ENCODE measurements around the gene SULT4A1.

The SULT4A1 gene

GRCh38 chr22:43895986-43896645 lies 33.8 kb upstream of the SULT4A1 start:
- no peak overlapping the region for H3K4me3 ChIP-seq (ENCODE audit: low read length in 2 of 2)
- peaks cover 10 to 16% of the 10 kb centered on the region in 2 donors for H3K27me3 ChIP-seq (ENCODE audit: control insufficient read depth in 2 of 2, insufficient read depth in 2 of 2, low read length in 2 of 2)
- H3K9me3 ChIP-seq (ENCODE audit: control insufficient read depth in 2 of 2, low read length in 2 of 2): no peaks in the 10 kb centered on the region

GRCh38 chr22:43894122-43894521 lies 31.8 kb upstream of the SULT4A1 start:
- no peaks in the 10 kb centered on the region for H3K36me3 ChIP-seq (ENCODE audit: control insufficient read depth in 2 of 2, insufficient read depth in 2 of 2, low read length in 2 of 2)
- H3K9ac ChIP-seq (ENCODE audit: low read depth in 1 of 2, low read length in 2 of 2): no peak overlapping the region
- H3K27ac ChIP-seq (ENCODE audit: low read depth in 2 of 2, low read length in 2 of 2): no peak overlapping the region
- no peaks in the 10 kb centered on the region for H3K9me3 ChIP-seq (ENCODE audit: control insufficient read depth in 2 of 2, low read length in 2 of 2)
- H3K4me1 ChIP-seq (ENCODE audit: control insufficient read depth in 2 of 2, insufficient read depth in 2 of 2, low read length in 2 of 2): no peaks in the 10 kb centered on the region
- peaks cover 16 to 25% of the 10 kb centered on the region in 2 donors for H3K27me3 ChIP-seq (ENCODE audit: control insufficient read depth in 2 of 2, insufficient read depth in 2 of 2, low read length in 2 of 2)
- H3K4me3 ChIP-seq (ENCODE audit: low read length in 2 of 2): no peak overlapping the region

More at GRCh38 chr22:43895986-43896645, 33.8 kb upstream of the SULT4A1 start:
- H3K36me3 ChIP-seq (ENCODE audit: control insufficient read depth in 2 of 2, insufficient read depth in 2 of 2, low read length in 2 of 2): no peaks in the 10 kb centered on the region
- no peaks in the 10 kb centered on the region for H3K4me1 ChIP-seq (ENCODE audit: control insufficient read depth in 2 of 2, insufficient read depth in 2 of 2, low read length in 2 of 2)
- H3K9ac ChIP-seq (ENCODE audit: low read depth in 1 of 2, low read length in 2 of 2): no peak overlapping the region
- no peak overlapping the region for H3K27ac ChIP-seq (ENCODE audit: low read depth in 2 of 2, low read length in 2 of 2)

- peaks cover 18 to 25% of the 10 kb centered on the region in 2 donors for H3K27me3 ChIP-seq (ENCODE audit: control insufficient read depth in 2 of 2, insufficient read depth in 2 of 2, low read length in 2 of 2)
- H3K4me3 ChIP-seq (ENCODE audit: low read length in 2 of 2): no peak overlapping the region
- H3K9me3 ChIP-seq (ENCODE audit: control insufficient read depth in 2 of 2, low read length in 2 of 2): no peaks in the 10 kb centered on the region
- H3K4me1 ChIP-seq (ENCODE audit: control insufficient read depth in 2 of 2, insufficient read depth in 2 of 2, low read length in 2 of 2): no peaks in the 10 kb centered on the region
- no peaks in the 10 kb centered on the region for H3K36me3 ChIP-seq (ENCODE audit: control insufficient read depth in 2 of 2, insufficient read depth in 2 of 2, low read length in 2 of 2)
- no peak overlapping the region for H3K27ac ChIP-seq (ENCODE audit: low read depth in 2 of 2, low read length in 2 of 2)
- no peak overlapping the region for H3K9ac ChIP-seq (ENCODE audit: low read depth in 1 of 2, low read length in 2 of 2)
Observed at GRCh38 chr22:43893266-43893665, 31.0 kb upstream of the SULT4A1 start.

GRCh38 chr22:43892183-43892894 lies 30.0 kb upstream of the SULT4A1 start:
- Histone ChIP-seq H3K27me3 (ENCODE audit: control insufficient read depth in 2 of 2, insufficient read depth in 2 of 2, low read length in 2 of 2) (peaks cover 18 to 22% of the 10 kb centered on the region in 2 donors), H3K4me3 (ENCODE audit: low read length in 2 of 2) (no peak overlapping the region), H3K27ac (ENCODE audit: low read depth in 2 of 2, low read length in 2 of 2) (no peak overlapping the region)

GRCh38 chr22:43891360-43892182 lies 29.3 kb upstream of the SULT4A1 start, which contains the start of gene PNPLA5:
PNPLA5 (minus strand) TSS chr22:43892013; CDS start chr22:43891880, 133 bp downstream.
- H3K9me3 ChIP-seq (ENCODE audit: control insufficient read depth in 2 of 2, low read length in 2 of 2): no peaks in the 10 kb centered on the region
- no peaks in the 10 kb centered on the region for H3K4me1 ChIP-seq (ENCODE audit: control insufficient read depth in 2 of 2, insufficient read depth in 2 of 2, low read length in 2 of 2)
- H3K36me3 ChIP-seq (ENCODE audit: control insufficient read depth in 2 of 2, insufficient read depth in 2 of 2, low read length in 2 of 2): no peaks in the 10 kb centered on the region
- H3K27ac ChIP-seq (ENCODE audit: low read depth in 2 of 2, low read length in 2 of 2): no peak within 1 kb of the TSS
- H3K27me3 ChIP-seq (ENCODE audit: control insufficient read depth in 2 of 2, insufficient read depth in 2 of 2, low read length in 2 of 2): peaks cover 18 to 23% of the 10 kb centered on the region in 2 donors
- H3K9ac ChIP-seq (ENCODE audit: low read depth in 1 of 2, low read length in 2 of 2): no peak within 1 kb of the TSS
- no peak within 1 kb of the TSS for H3K4me3 ChIP-seq (ENCODE audit: low read length in 2 of 2)

More at GRCh38 chr22:43892183-43892894, 30.0 kb upstream of the SULT4A1 start:
- Histone ChIP-seq H3K9me3 (ENCODE audit: control insufficient read depth in 2 of 2, low read length in 2 of 2) (no peaks in the 10 kb centered on the region), H3K4me1 (ENCODE audit: control insufficient read depth in 2 of 2, insufficient read depth in 2 of 2, low read length in 2 of 2) (no peaks in the 10 kb centered on the region), H3K9ac (ENCODE audit: low read depth in 1 of 2, low read length in 2 of 2) (no peak overlapping the region), H3K36me3 (ENCODE audit: control insufficient read depth in 2 of 2, insufficient read depth in 2 of 2, low read length in 2 of 2) (no peaks in the 10 kb centered on the region)

- Histone ChIP-seq H3K9me3 (ENCODE audit: control insufficient read depth in 2 of 2, low read length in 2 of 2) (no peaks in the 10 kb centered on the region), H3K36me3 (ENCODE audit: control insufficient read depth in 2 of 2, insufficient read depth in 2 of 2, low read length in 2 of 2) (no peaks in the 10 kb centered on the region), H3K27ac (ENCODE audit: low read depth in 2 of 2, low read length in 2 of 2) (no peak overlapping the region), H3K4me3 (ENCODE audit: low read length in 2 of 2) (no peak overlapping the region), H3K27me3 (ENCODE audit: control insufficient read depth in 2 of 2, insufficient read depth in 2 of 2, low read length in 2 of 2) (peaks cover 18 to 23% of the 10 kb centered on the region in 2 donors), H3K4me1 (ENCODE audit: control insufficient read depth in 2 of 2, insufficient read depth in 2 of 2, low read length in 2 of 2) (no peaks in the 10 kb centered on the region), H3K9ac (ENCODE audit: low read depth in 1 of 2, low read length in 2 of 2) (no peak overlapping the region)
Observed at GRCh38 chr22:43890901-43891331, 28.6 kb upstream of the SULT4A1 start.

GRCh38 chr22:43889860-43890253 lies 27.5 kb upstream of the SULT4A1 start:
- Histone ChIP-seq H3K9me3 (ENCODE audit: control insufficient read depth in 2 of 2, low read length in 2 of 2) (no peaks in the 10 kb centered on the region), H3K4me1 (ENCODE audit: control insufficient read depth in 2 of 2, insufficient read depth in 2 of 2, low read length in 2 of 2) (no peaks in the 10 kb centered on the region), H3K36me3 (ENCODE audit: control insufficient read depth in 2 of 2, insufficient read depth in 2 of 2, low read length in 2 of 2) (no peaks in the 10 kb centered on the region), H3K9ac (ENCODE audit: low read depth in 1 of 2, low read length in 2 of 2) (no peak overlapping the region), H3K4me3 (ENCODE audit: low read length in 2 of 2) (no peak overlapping the region), H3K27me3 (ENCODE audit: control insufficient read depth in 2 of 2, insufficient read depth in 2 of 2, low read length in 2 of 2) (peaks cover 18 to 23% of the 10 kb centered on the region in 2 donors), H3K27ac (ENCODE audit: low read depth in 2 of 2, low read length in 2 of 2) (no peak overlapping the region)

- H3K9ac ChIP-seq (ENCODE audit: low read depth in 1 of 2, low read length in 2 of 2): no peak overlapping the region
- H3K4me1 ChIP-seq (ENCODE audit: control insufficient read depth in 2 of 2, insufficient read depth in 2 of 2, low read length in 2 of 2): no peaks in the 10 kb centered on the region
- H3K27me3 ChIP-seq (ENCODE audit: control insufficient read depth in 2 of 2, insufficient read depth in 2 of 2, low read length in 2 of 2): peaks cover 18 to 23% of the 10 kb centered on the region in 2 donors
- no peak overlapping the region for H3K27ac ChIP-seq (ENCODE audit: low read depth in 2 of 2, low read length in 2 of 2)
- no peak overlapping the region for H3K4me3 ChIP-seq (ENCODE audit: low read length in 2 of 2)
- no peaks in the 10 kb centered on the region for H3K36me3 ChIP-seq (ENCODE audit: control insufficient read depth in 2 of 2, insufficient read depth in 2 of 2, low read length in 2 of 2)
- no peaks in the 10 kb centered on the region for H3K9me3 ChIP-seq (ENCODE audit: control insufficient read depth in 2 of 2, low read length in 2 of 2)
Observed at GRCh38 chr22:43889201-43889859, 27.0 kb upstream of the SULT4A1 start.

GRCh38 chr22:43888740-43889139 lies 26.4 kb upstream of the SULT4A1 start:
- peaks cover 18 to 23% of the 10 kb centered on the region in 2 donors for H3K27me3 ChIP-seq (ENCODE audit: control insufficient read depth in 2 of 2, insufficient read depth in 2 of 2, low read length in 2 of 2)
- H3K4me3 ChIP-seq (ENCODE audit: low read length in 2 of 2): no peak overlapping the region
- no peak overlapping the region for H3K9ac ChIP-seq (ENCODE audit: low read depth in 1 of 2, low read length in 2 of 2)
- no peaks in the 10 kb centered on the region for H3K36me3 ChIP-seq (ENCODE audit: control insufficient read depth in 2 of 2, insufficient read depth in 2 of 2, low read length in 2 of 2)
- H3K27ac ChIP-seq (ENCODE audit: low read depth in 2 of 2, low read length in 2 of 2): no peak overlapping the region
- H3K4me1 ChIP-seq (ENCODE audit: control insufficient read depth in 2 of 2, insufficient read depth in 2 of 2, low read length in 2 of 2): no peaks in the 10 kb centered on the region
- no peaks in the 10 kb centered on the region for H3K9me3 ChIP-seq (ENCODE audit: control insufficient read depth in 2 of 2, low read length in 2 of 2)
